Measurements from ENCODE around the gene DIAPH1.

- no peak for TF ChIP-seq CTCF (IDR thresholded peaks at IDR 0.05; ENCODE audit: low read depth, low read length, poor library complexity, severe bottlenecking)
- no peak for TF ChIP-seq EZH2phosphoT487 (IDR thresholded peaks at IDR 0.05; ENCODE audit: borderline replicate concordance, low read length)
Observed at GRCh38 chr5:141492168-141492885, 126.5 kb downstream of the DIAPH1 start.

All from DOHH2 (cell line).